CD4-positive, CD25-positive, alpha-beta regulatory T cell (primary cell): ENCODE data around the gene TRAFD1. TPM values are rescaled to one million over a fixed set of nuclear protein-coding genes. Genes with fewer than 3 reads are reported as not detected.
A peak's percentile ranks its signal among the peaks of the same experiment; 100 is the strongest.

ENCODE experiments used
- ATAC-seq, 2 donors: fragments of 150-1000 bp; cut with Tn5 transposase; one replicate each; pipeline ENCODE4 v1.10.0; 2021; ENCODE audit warnings: low read depth in 2 of 2, moderate number of reproducible peaks in 2 of 2, moderate library complexity in 1 of 2
- DNase-seq, 3 donors: peaks; one replicate each; pipeline versions ENCODE4 v3.0.0 to v3.0.0-alpha.2; 2012 to 2022; ENCODE audit warnings: mixed read lengths in 1 of 3
- H3K27ac ChIP-seq: one replicate; pipeline ENCODE4 v1.7.0; 2013; ENCODE audit warnings: mild to moderate bottlenecking, low read length; ENCODE audit not compliant: insufficient read depth, poor library complexity, severe bottlenecking
- H3K27me3 ChIP-seq: one replicate; pipeline ENCODE4 v1.7.0; 2013; ENCODE audit warnings: low read length; ENCODE audit not compliant: control insufficient read depth, insufficient read depth
- H3K36me3 ChIP-seq: one replicate; pipeline ENCODE4 v1.7.0; 2013; ENCODE audit warnings: mild to moderate bottlenecking, low read length, moderate library complexity; ENCODE audit not compliant: control insufficient read depth, insufficient read depth
- H3K4me1 ChIP-seq: 2 replicates; pipeline ENCODE4 v1.7.0; 2013; ENCODE audit warnings: mild to moderate bottlenecking, low read length; ENCODE audit not compliant: insufficient read depth, control insufficient read depth, poor library complexity, severe bottlenecking
- H3K4me3 ChIP-seq: one replicate; pipeline ENCODE4 v1.7.0; 2013; ENCODE audit warnings: low read depth, mild to moderate bottlenecking, low read length, moderate library complexity
- H3K9me3 ChIP-seq, 2 experiments: 1 replicate in 1 of 2; 2 replicates in 1 of 2; pipeline ENCODE4 v1.7.0; 2013; ENCODE audit warnings: low read length in 2 of 2, mild to moderate bottlenecking in 1 of 2, moderate library complexity in 1 of 2; ENCODE audit not compliant: control insufficient read depth in 2 of 2
- H3K27ac Mint-ChIP-seq, 3 donors: one replicate each; pipeline ENCODE4 v1.8.0; 2020 to 2022; ENCODE audit warnings: mild to moderate bottlenecking in 3 of 3, mixed read lengths in 3 of 3, moderate library complexity in 2 of 3
- H3K27me3 Mint-ChIP-seq: one replicate; pipeline ENCODE4 v1.8.0; 2022; ENCODE audit warnings: mild to moderate bottlenecking, mixed read lengths
- H3K36me3 Mint-ChIP-seq: one replicate; pipeline ENCODE4 v1.8.0; 2020; ENCODE audit warnings: mixed read lengths
- H3K4me1 Mint-ChIP-seq, 4 donors: one replicate each; pipeline ENCODE4 v1.8.0; 2020 to 2022; ENCODE audit warnings: mixed read lengths in 4 of 4, mild to moderate bottlenecking in 1 of 4
- H3K4me3 Mint-ChIP-seq, 4 donors: one replicate each; pipeline ENCODE4 v1.8.0; 2020 to 2022; ENCODE audit warnings: mild to moderate bottlenecking in 4 of 4, mixed read lengths in 4 of 4, moderate library complexity in 3 of 4
- H3K9me3 Mint-ChIP-seq, 7 donors: one replicate each; pipeline ENCODE4 v1.8.0; 2020 to 2022; ENCODE audit warnings: mixed read lengths in 7 of 7, mild to moderate bottlenecking in 3 of 7, moderate library complexity in 2 of 7
- polyA plus RNA-seq, 4 donors: library from polyadenylated mRNA; unstranded; fragments of 300-500 nt; fragmentation: Illumina TruSeq; gene quantifications; one replicate each; pipeline ENCODE4 v1.2.3, GENCODE V29; 2021
- total RNA-seq: library from RNA; stranded (reverse); gene quantifications from one replicate; pipeline ENCODE4 v1.2.3, GENCODE V29; 2022

TRAFD1 gene
- total and polyA plus RNA-seq, 5 donors from 2014 or later: 43.4 to 95.7 (median 82.4) TPM

DNA sequence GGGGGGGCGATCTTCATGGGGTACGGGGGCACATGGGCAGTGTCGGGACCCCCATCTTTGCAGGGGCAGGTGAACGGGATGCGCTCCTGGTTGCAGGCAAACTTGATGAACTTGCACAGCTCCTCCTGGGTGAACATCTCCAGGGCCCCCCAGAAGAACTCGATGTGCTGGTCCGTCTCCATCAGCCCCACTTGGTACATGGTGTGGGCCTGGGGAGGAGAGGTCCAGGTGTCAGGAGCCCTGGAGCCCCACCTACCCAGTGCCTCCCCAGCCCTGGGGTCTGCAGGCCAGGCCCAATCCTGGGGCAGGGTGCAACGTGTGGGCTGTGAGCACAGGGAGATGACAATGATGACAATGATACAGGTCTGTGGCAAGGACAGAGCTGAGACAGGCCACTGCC, 37.7 kb downstream of the TRAFD1 start:
- Mint-ChIP-seq H3K27me3 (no peaks in the 10 kb centered on the region), H3K27ac (no peak overlapping the region), H3K9me3 (peaks cover 0 to 20% (median 3%) of the 10 kb centered on the region in 7 donors), H3K4me1 (peaks cover 9 to 26% (median 17%) of the 10 kb centered on the region in 4 donors), H3K36me3 (peaks cover 32% of the 10 kb centered on the region), H3K4me3 (no peak overlapping the region)
- Histone ChIP-seq H3K27ac (no peak overlapping the region), H3K4me3 (no peak overlapping the region), H3K27me3 (no peaks in the 10 kb centered on the region), H3K4me1 (peaks cover 13% of the 10 kb centered on the region), H3K36me3 (peaks cover 4% of the 10 kb centered on the region), H3K9me3 (peaks cover 2 to 14% of the 10 kb centered on the region in 2 experiments)
- ATAC-seq (no peak), DNase-seq (no peak)

DNA sequence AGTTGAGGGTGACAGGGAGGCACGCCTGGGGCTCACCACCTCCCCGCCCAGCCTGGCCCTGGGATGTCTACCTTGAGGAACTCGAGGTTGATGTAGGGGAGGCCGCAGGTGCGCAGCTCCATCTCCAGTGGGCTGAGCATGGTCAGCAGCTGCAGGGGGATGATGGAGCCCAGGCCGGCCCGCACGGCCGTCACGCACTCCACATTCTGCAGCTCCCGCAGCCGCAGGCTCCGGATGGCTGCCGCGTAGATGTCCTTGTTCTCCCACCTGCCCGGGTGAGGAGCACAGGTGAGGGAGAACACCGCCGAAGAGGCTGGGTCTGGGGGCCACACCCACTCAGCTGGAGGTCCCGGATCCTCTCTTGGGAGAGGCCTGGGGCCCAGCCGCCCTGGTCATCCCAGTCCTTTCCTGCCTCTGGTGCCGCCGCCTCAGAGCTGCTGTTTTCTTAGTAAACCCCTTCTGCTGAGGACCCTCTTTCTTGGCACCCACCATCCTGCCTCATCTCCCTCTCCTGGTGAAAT, 38.2 kb downstream of the TRAFD1 start:
- Mint-ChIP-seq H3K4me1 (peaks cover 6 to 22% (median 12%) of the 10 kb centered on the region in 4 donors), H3K27me3 (no peaks in the 10 kb centered on the region)
- H3K36me3 ChIP-seq: peaks cover 4% of the 10 kb centered on the region

DNA sequence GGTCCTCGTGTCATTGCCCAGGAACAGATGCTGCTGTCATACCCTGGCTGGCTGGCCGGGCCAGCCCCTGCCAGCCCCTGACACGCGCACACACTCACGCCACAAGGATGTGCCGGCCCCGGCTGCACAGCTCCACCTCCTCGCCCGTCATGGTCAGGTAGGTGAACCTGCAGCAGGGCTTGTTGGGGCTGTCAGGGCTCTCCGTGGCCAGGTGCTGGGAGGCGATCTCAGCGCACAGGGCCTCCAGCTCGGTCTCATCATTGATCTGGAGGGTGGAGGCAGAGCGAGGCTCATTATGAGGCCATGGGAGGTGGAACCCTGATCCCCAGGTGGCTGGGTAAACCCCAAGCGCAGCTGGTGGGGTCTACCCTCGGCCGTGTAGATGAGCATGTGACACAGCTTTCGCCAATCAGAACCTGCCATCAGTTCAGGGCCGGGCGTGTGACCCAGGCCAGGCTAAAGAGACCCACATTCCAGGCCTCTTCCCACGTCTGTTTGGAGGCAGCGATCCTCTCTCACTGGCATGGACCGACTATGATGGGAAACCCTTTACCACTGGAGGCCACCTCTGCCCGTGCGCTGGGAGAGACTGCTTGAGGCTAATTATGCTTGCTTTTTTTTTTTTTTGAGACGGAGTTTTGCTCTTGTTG, 38.8 kb downstream of the TRAFD1 start:
- peak overlapping the region in 1 of 3 donors; percentile 87 for H3K27ac Mint-ChIP-seq
- H3K27me3 ChIP-seq: no peaks in the 10 kb centered on the region
- DNase-seq (no peak), ATAC-seq (no peak)
- H3K36me3 ChIP-seq: peaks cover 4% of the 10 kb centered on the region
- H3K27ac ChIP-seq: no peak overlapping the region
- H3K9me3 ChIP-seq: peaks cover 0 to 9% of the 10 kb centered on the region in 2 experiments
- H3K27me3 Mint-ChIP-seq: no peaks in the 10 kb centered on the region
- peaks cover 25% of the 10 kb centered on the region for H3K36me3 Mint-ChIP-seq
- H3K4me1 ChIP-seq: peaks cover 4% of the 10 kb centered on the region
- H3K4me1 Mint-ChIP-seq: peaks cover 6 to 15% (median 8%) of the 10 kb centered on the region in 4 donors
- H3K4me3 ChIP-seq: no peak overlapping the region
- no peak overlapping the region for H3K4me3 Mint-ChIP-seq
- peaks cover 0 to 10% (median 0%) of the 10 kb centered on the region in 7 donors for H3K9me3 Mint-ChIP-seq

More for the DNA sequence above, 38.2 kb downstream of the TRAFD1 start:
- peaks cover 8% of the 10 kb centered on the region for H3K4me1 ChIP-seq
- Mint-ChIP-seq H3K36me3 (peaks cover 28% of the 10 kb centered on the region), H3K4me3 (no peak overlapping the region), H3K9me3 (peaks cover 0 to 15% (median 2%) of the 10 kb centered on the region in 7 donors), H3K27ac (peak overlapping the region in 1 of 3 donors; percentile 87)
- no peaks in the 10 kb centered on the region for H3K27me3 ChIP-seq
- H3K4me3 ChIP-seq: no peak overlapping the region
- H3K9me3 ChIP-seq: peaks cover 0 to 10% of the 10 kb centered on the region in 2 experiments
- ATAC-seq (no peak), DNase-seq (no peak)
- no peak overlapping the region for H3K27ac ChIP-seq

GRCh38 chr12:112165624-112166023, 40.3 kb downstream of the TRAFD1 start:
- Mint-ChIP-seq H3K27ac (peak overlapping the region in 1 of 3 donors; percentile 62), H3K4me3 (peak overlapping the region in 1 of 4 donors; percentile 68), H3K36me3 (peaks cover 18% of the 10 kb centered on the region), H3K9me3 (peaks cover 0 to 2% (median 0%) of the 10 kb centered on the region in 7 donors), H3K27me3 (no peaks in the 10 kb centered on the region), H3K4me1 (peaks cover 3 to 12% (median 6%) of the 10 kb centered on the region in 4 donors)
- no peaks in the 10 kb centered on the region for H3K9me3 ChIP-seq
- H3K4me1 ChIP-seq: no peaks in the 10 kb centered on the region
- H3K27ac ChIP-seq: no peak overlapping the region
- H3K4me3 ChIP-seq: no peak overlapping the region
- ATAC-seq: no peak
- no peaks in the 10 kb centered on the region for H3K27me3 ChIP-seq
- peaks cover 4% of the 10 kb centered on the region for H3K36me3 ChIP-seq
- DNase-seq: no peak

GRCh38 chr12:112166051-112167015, 41.0 kb downstream of the TRAFD1 start:
- no peaks in the 10 kb centered on the region for H3K4me1 ChIP-seq
- H3K27ac Mint-ChIP-seq: no peak overlapping the region
- no peak overlapping the region for H3K4me3 Mint-ChIP-seq
- H3K9me3 Mint-ChIP-seq: no peaks in the 10 kb centered on the region
- no peak for DNase-seq
- peaks cover 11% of the 10 kb centered on the region for H3K36me3 Mint-ChIP-seq
- no peak overlapping the region for H3K4me3 ChIP-seq
- H3K4me1 Mint-ChIP-seq: peaks cover 0 to 11% (median 3%) of the 10 kb centered on the region in 4 donors
- H3K27me3 Mint-ChIP-seq: no peaks in the 10 kb centered on the region
- peaks cover 10% of the 10 kb centered on the region for H3K36me3 ChIP-seq
- ATAC-seq: no peak
- no peaks in the 10 kb centered on the region for H3K9me3 ChIP-seq
- no peaks in the 10 kb centered on the region for H3K27me3 ChIP-seq
- H3K27ac ChIP-seq: no peak overlapping the region

GRCh38 chr12:112167031-112167461, 41.7 kb downstream of the TRAFD1 start:
- H3K4me1 Mint-ChIP-seq: peaks cover 0 to 9% (median 3%) of the 10 kb centered on the region in 4 donors
- Histone ChIP-seq H3K27ac (no peak overlapping the region), H3K36me3 (peaks cover 13% of the 10 kb centered on the region), H3K4me1 (no peaks in the 10 kb centered on the region), H3K9me3 (no peaks in the 10 kb centered on the region), H3K27me3 (no peaks in the 10 kb centered on the region), H3K4me3 (no peak overlapping the region)
- no peak overlapping the region for H3K4me3 Mint-ChIP-seq
- no peaks in the 10 kb centered on the region for H3K27me3 Mint-ChIP-seq
- DNase-seq: no peak
- ATAC-seq: no peak
- no peaks in the 10 kb centered on the region for H3K9me3 Mint-ChIP-seq
- H3K27ac Mint-ChIP-seq: peak overlapping the region in 1 of 3 donors; percentile 59
- peaks cover 4% of the 10 kb centered on the region for H3K36me3 Mint-ChIP-seq

GRCh38 chr12:112167718-112168525, 42.6 kb downstream of the TRAFD1 start:
- Mint-ChIP-seq H3K36me3 (no peaks in the 10 kb centered on the region), H3K4me3 (no peak overlapping the region), H3K9me3 (no peaks in the 10 kb centered on the region), H3K4me1 (peaks cover 0 to 11% (median 4%) of the 10 kb centered on the region in 4 donors), H3K27me3 (no peaks in the 10 kb centered on the region), H3K27ac (peak overlapping the region in 1 of 3 donors; percentile 14)
- Histone ChIP-seq H3K27me3 (no peaks in the 10 kb centered on the region), H3K36me3 (peaks cover 11% of the 10 kb centered on the region), H3K9me3 (no peaks in the 10 kb centered on the region), H3K4me1 (no peaks in the 10 kb centered on the region), H3K27ac (no peak overlapping the region), H3K4me3 (no peak overlapping the region)
- no peak for DNase-seq
- ATAC-seq: no peak
